HEK293 (cell line): Measurements from ENCODE around the gene FGFRL1.
"Not testable (repeated sequence)": the region's sequence is repeated elsewhere in the genome, so short reads cannot be mapped to it uniquely, and the experiment has no call there.

Experiments
- CTCF ChIA-PET: fragments of 350-600 bp; formaldehyde crosslinking; extraction: SDS; loops from one replicate; lab custom pipeline; 2021; ENCODE audit warnings: antibody characterized with exemption; lab: Yijun Ruan, JAX
- POLR2A ChIA-PET: fragments of 300-600 bp; formaldehyde crosslinking; extraction: SDS; loops from one replicate; lab custom pipeline; 2020; ENCODE audit warnings: antibody characterized with exemption, inconsistent platforms; lab: Yijun Ruan, JAX
- H3K27ac ChIP-seq: fragments of 200-500 bp; sonication (Bioruptor generic); 2 replicates; pipeline ENCODE4 v1.5.1; 2014; ENCODE audit warnings: low read depth, low read length, control low read depth, inconsistent platforms; ENCODE audit errors: extremely low read depth
- H3K36me3 ChIP-seq, 2 experiments: fragments of 200-500 bp in 1 of 2; sonication (Bioruptor generic) in 1 of 2; 1 replicate in 1 of 2; 2 replicates in 1 of 2; pipeline ENCODE4 v1.5.1; 2014 to 2017; ENCODE audit warnings: inconsistent platforms in 2 of 2, low read length in 2 of 2; ENCODE audit not compliant: control insufficient read depth in 2 of 2, insufficient read depth in 1 of 2
- H3K4me1 ChIP-seq: fragments of 200-500 bp; sonication (Bioruptor generic); 2 replicates; pipeline ENCODE4 v1.5.1; 2014; ENCODE audit warnings: mild to moderate bottlenecking, low read length, inconsistent platforms; ENCODE audit not compliant: control insufficient read depth, insufficient read depth
- H3K4me3 ChIP-seq: 2 replicates; pipeline ENCODE4 v1.5.1; 2011; ENCODE audit warnings: low read depth, mild to moderate bottlenecking, control low read depth, low read length, moderate library complexity
- H3K9me3 ChIP-seq: fragments of 200-500 bp; sonication (Bioruptor generic); 2 replicates; pipeline ENCODE4 v1.5.1; 2014; ENCODE audit warnings: low read depth, low read length, inconsistent platforms; ENCODE audit not compliant: control insufficient read depth, insufficient read depth
- BCL11B ChIP-seq: fragments of 450-650 bp; formaldehyde crosslinking; IDR thresholded peaks from 2 replicates; pipeline ENCODE4 v1.5.1; 2016; ENCODE audit warnings: low read depth, missing biosample characterization, missing genetic modification characterization
- GLIS1 ChIP-seq: fragments of 450-650 bp; formaldehyde crosslinking; IDR thresholded peaks from 2 replicates; pipeline ENCODE4 v1.5.1; 2016; ENCODE audit warnings: missing biosample characterization, missing genetic modification characterization
- KLF1 ChIP-seq: fragments of 450-650 bp; formaldehyde crosslinking; IDR thresholded peaks from 2 replicates; pipeline ENCODE4 v1.5.1; 2016; ENCODE audit warnings: missing biosample characterization, missing genetic modification characterization
- KLF9 ChIP-seq: fragments of 450-650 bp; formaldehyde crosslinking; IDR thresholded peaks from 2 replicates; pipeline ENCODE4 v1.5.1; 2016; ENCODE audit warnings: missing biosample characterization, missing genetic modification characterization, low read depth
- SCRT1 ChIP-seq: fragments of 450-650 bp; formaldehyde crosslinking; IDR thresholded peaks from 2 replicates; pipeline ENCODE4 v1.5.1; 2016; ENCODE audit warnings: missing biosample characterization, missing genetic modification characterization, borderline replicate concordance
- ZBTB20 ChIP-seq: fragments of 450-650 bp; formaldehyde crosslinking; IDR thresholded peaks from 2 replicates; pipeline ENCODE4 v1.5.1; 2016; ENCODE audit warnings: missing biosample characterization, missing genetic modification characterization
- ZNF221 ChIP-seq: fragments of 450-650 bp; formaldehyde crosslinking; IDR thresholded peaks from 2 replicates; pipeline ENCODE4 v1.5.1; 2017; ENCODE audit warnings: missing biosample characterization, missing genetic modification characterization, borderline replicate concordance
- ZNF548 ChIP-seq: fragments of 450-650 bp; formaldehyde crosslinking; IDR thresholded peaks from 2 replicates; pipeline ENCODE4 v1.5.1; 2016; ENCODE audit warnings: missing biosample characterization, missing genetic modification characterization
- ZNF596 ChIP-seq: fragments of 450-650 bp; IDR thresholded peaks from 2 replicates; pipeline ENCODE4 v1.5.0; 2018; ENCODE audit warnings: missing biosample characterization, mild to moderate bottlenecking, missing genetic modification characterization, moderate library complexity
- TF ChIP-seq, protein P1 (sequence below): fragments of 450-650 bp; formaldehyde crosslinking; IDR thresholded peaks from 2 replicates; pipeline ENCODE4 v1.5.1; 2016; ENCODE audit warnings: missing biosample characterization, missing genetic modification characterization
- TF ChIP-seq, protein P2 (sequence below): fragments of 450-650 bp; formaldehyde crosslinking; IDR thresholded peaks from 2 replicates; pipeline ENCODE4; 2016; ENCODE audit warnings: missing biosample characterization, missing genetic modification characterization

Gene FGFRL1

DNA sequence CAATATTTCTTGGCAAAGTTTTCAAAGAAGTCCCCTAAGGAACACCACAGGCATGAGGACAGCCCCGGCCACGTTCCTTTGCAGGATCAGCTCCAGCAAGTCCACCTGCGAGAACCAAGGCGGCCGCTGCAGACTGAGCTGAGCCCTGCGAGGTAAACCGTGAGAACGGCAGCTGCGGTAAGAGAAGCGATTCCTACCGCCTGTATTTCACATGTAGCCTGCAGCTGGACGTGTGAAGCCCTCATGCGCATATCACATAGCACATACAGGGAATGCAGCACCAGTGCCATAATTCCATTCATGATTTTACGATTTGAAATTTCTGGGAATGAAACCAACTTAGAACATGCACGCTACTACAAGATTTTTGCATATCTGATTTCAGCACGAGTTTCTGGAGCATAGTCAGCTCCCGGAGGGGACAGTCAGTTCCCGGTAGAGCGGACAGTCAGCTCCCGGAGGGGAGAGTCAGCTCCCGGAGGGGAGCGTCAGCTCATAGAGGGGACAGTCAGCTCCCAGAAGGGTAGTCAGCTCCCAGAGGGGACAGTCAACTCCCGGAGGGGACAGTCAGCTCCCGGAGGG, 41.7 kb downstream of the FGFRL1 start:
- no peak overlapping the region for H3K27ac ChIP-seq
- CTCF ChIA-PET, result no interaction called here

DNA sequence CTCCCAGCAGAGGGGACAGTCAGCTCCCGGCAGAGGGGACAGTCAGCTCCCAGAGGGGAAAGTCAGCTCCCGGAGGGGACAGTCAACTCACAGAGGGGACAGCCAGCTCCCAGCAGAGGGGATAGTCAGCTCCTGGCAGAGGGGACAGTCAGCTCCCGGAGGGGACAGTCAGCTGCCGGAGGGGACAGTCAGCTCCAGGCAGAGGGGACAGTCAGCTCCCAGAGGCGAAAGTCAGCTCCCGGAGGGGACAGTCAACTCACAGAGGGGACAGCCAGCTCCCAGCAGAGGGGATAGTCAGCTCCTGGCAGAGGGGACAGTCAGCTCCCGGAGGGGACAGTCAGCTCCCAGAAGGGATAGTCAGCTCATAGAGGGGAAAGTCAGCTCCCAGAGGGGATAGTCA, 42.5 kb downstream of the FGFRL1 start:
- POLR2A ChIA-PET, H3K27ac ChIP-seq, H3K36me3 ChIP-seq, H3K4me3 ChIP-seq, CTCF ChIA-PET, H3K9me3 ChIP-seq, H3K4me1 ChIP-seq: not testable (repeated sequence)

More for the DNA sequence above, 41.7 kb downstream of the FGFRL1 start:
- H3K4me1 ChIP-seq, result no peaks in the 10 kb centered on the region
- TF ChIP-seq, protein P1, sequence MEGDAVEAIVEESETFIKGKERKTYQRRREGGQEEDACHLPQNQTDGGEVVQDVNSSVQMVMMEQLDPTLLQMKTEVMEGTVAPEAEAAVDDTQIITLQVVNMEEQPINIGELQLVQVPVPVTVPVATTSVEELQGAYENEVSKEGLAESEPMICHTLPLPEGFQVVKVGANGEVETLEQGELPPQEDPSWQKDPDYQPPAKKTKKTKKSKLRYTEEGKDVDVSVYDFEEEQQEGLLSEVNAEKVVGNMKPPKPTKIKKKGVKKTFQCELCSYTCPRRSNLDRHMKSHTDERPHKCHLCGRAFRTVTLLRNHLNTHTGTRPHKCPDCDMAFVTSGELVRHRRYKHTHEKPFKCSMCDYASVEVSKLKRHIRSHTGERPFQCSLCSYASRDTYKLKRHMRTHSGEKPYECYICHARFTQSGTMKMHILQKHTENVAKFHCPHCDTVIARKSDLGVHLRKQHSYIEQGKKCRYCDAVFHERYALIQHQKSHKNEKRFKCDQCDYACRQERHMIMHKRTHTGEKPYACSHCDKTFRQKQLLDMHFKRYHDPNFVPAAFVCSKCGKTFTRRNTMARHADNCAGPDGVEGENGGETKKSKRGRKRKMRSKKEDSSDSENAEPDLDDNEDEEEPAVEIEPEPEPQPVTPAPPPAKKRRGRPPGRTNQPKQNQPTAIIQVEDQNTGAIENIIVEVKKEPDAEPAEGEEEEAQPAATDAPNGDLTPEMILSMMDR (tag by site-specific recombination), result no peak
- TF ChIP-seq KLF1 (no peak), ZBTB20 (tag by site-specific recombination) (no peak), ZNF548 (tag by site-specific recombination) (no peak), BCL11B (tag by site-specific recombination) (no peak), SCRT1 (tag by site-specific recombination) (no peak), GLIS1 (no peak), KLF9 (no peak), ZNF221 (tag by site-specific recombination) (no peak), ZNF596 (tag by site-specific recombination) (no peak)
- TF ChIP-seq, protein P2, sequence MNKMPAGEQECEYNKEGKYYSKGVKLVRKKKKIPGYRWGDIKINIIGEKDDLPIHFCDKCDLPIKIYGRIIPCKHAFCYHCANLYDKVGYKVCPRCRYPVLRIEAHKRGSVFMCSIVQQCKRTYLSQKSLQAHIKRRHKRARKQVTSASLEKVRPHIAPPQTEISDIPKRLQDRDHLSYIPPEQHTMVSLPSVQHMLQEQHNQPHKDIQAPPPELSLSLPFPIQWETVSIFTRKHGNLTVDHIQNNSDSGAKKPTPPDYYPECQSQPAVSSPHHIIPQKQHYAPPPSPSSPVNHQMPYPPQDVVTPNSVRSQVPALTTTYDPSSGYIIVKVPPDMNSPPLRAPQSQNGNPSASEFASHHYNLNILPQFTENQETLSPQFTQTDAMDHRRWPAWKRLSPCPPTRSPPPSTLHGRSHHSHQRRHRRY (tag by site-specific recombination), result no peak
- POLR2A ChIA-PET, result no interaction called here
- H3K9me3 ChIP-seq, result no peaks in the 10 kb centered on the region
- H3K36me3 ChIP-seq, result no peaks in the 10 kb centered on the region
- H3K4me3 ChIP-seq, result no peak overlapping the region

DNA sequence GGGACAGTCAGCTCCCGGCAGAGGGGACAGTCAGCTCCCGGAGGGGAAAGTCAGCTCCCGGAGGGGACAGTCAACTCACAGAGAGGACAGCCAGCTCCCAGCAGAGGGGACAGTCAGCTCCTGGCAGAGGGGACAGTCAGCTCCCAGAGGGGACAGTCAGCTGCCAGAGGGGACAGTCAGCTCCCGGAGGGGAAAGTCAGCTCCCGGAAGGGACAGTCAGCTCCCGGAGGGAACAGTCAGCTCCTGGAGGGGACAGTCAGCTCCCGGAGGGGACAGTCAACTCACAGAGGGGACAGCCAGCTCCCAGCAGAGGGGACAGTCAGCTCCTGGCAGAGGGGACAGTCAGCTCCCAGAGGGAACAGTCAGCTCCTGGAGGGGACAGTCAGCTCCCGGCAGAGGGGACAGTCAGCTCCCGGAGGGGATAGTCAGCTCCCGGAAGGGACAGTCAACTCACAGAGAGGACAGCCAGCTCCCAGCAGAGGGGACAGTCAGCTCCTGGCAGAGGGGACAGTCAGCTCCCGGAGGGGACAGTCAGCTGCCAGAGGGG, 43.3 kb downstream of the FGFRL1 start:
- not testable (repeated sequence) for H3K4me1 ChIP-seq, H3K27ac ChIP-seq, H3K4me3 ChIP-seq, H3K36me3 ChIP-seq, H3K9me3 ChIP-seq
- POLR2A ChIA-PET, result interaction anchor here (0.7 kb wide), 1 partner anchor 23 kb away, joined by 3 read pairs; no protein-coding TSS in a partner anchor
- CTCF ChIA-PET, result interaction anchor here (0.6 to 1.0 kb wide), 2 partner anchors 50 to 76 kb away, joined by 3 to 5 read pairs; no protein-coding TSS in a partner anchor

DNA sequence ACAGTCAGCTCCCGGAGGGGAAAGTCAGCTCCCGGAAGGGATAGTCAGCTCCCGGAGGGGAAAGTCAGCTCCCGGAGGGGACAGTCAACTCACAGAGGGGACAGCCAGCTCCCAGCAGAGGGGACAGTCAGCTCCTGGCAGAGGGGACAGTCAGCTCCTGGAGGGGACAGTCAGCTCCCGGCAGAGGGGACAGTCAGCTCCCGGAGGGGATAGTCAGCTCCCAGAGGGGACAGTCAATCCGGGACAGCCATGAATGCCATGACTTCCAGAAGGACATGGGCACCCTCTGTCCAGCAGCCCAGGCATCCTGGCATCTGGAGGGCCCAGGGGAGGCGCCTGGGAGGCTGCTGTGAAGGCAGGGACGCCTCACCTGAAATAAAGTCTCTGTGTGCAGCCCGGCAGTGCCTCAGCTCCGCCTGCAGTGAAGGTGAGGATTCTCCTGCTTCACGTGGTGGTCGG, 43.8 kb downstream of the FGFRL1 start:
- H3K4me1 ChIP-seq, H3K4me3 ChIP-seq, H3K9me3 ChIP-seq, POLR2A ChIA-PET, H3K27ac ChIP-seq, H3K36me3 ChIP-seq: not testable (repeated sequence)
- CTCF ChIA-PET, result interaction anchor here (1.0 kb wide), 1 partner anchor 76 kb away, joined by 5 read pairs; no protein-coding TSS in a partner anchor
